Astrocyte (in vitro differentiated cells and primary cell): Measurements from ENCODE around the gene SOX2.

Experiments
- CTCF ChIP-seq: IDR thresholded peaks from 2 replicates; pipeline ENCODE4 v1.5.1; 2011; ENCODE audit warnings: low read depth, mild to moderate bottlenecking, inconsistent platforms, low read length, moderate library complexity; ENCODE audit not compliant: insufficient read depth
- EZH2 ChIP-seq: IDR thresholded peaks from 2 replicates; pipeline ENCODE4 v1.6.1; 2012; ENCODE audit warnings: mild to moderate bottlenecking, low read length, inconsistent platforms; ENCODE audit not compliant: insufficient read depth

GRCh38 chr3:181757694-181758306, 46.1 kb downstream of the SOX2 start:
- TF ChIP-seq CTCF: no peak
- TF ChIP-seq EZH2: no peak
